Lower leg skin (tissue), 3 donors: ENCODE results near the gene HMCN2.

Experiments
- CTCF ChIP-seq, 3 donors: fragments of 450-650 bp; IDR thresholded peaks; one replicate each; pipeline ENCODE4 v1.5.1; 2016; ENCODE audit warnings: antibody characterized with exemption in 3 of 3, mild to moderate bottlenecking in 3 of 3, moderate library complexity in 2 of 3
- POLR2A ChIP-seq, 2 donors: fragments of 450-650 bp; IDR thresholded peaks; one replicate each; pipeline ENCODE4 v1.6.1; 2016 to 2017; ENCODE audit warnings: antibody characterized with exemption in 2 of 2, mild to moderate bottlenecking in 1 of 2, moderate library complexity in 1 of 2

GRCh38 chr9:130483371-130483971 is 217.9 kb downstream of the HMCN2 start:
- TF ChIP-seq CTCF (IDR thresholded peaks at IDR 0.05) (no peak), POLR2A (IDR thresholded peaks at IDR 0.05) (no peak)
